NCI-H1105 treated with DMSO at 0.1 percent for 48 hours (cell line): Measurements from ENCODE around the gene ADAMTS18.

ENCODE experiments used
- DNase-seq: peaks from one replicate; lab custom pipeline; 2025; lab: John Stamatoyannopoulos, UW

Gene ADAMTS18

DNA sequence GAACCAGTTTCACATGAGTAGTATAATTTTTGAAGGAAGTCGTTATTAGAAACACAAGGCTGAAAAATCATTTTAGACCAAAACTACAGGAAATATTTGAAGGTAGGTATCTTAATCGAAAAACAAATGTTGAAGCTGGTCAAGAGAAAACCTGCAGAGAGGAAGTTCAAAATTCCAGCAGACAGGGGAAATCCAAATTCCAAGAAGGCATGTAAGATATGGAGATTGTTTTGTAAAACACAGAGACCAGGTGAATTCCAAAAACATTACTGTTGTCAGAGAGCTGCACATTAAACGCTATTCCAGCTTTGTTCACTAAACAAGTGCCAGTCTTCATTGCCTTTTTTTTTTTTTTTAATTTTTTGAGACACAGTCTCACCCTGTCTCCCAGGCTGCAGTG, 38.4 kb downstream of the ADAMTS18 start:
- no peak for DNase-seq

DNA sequence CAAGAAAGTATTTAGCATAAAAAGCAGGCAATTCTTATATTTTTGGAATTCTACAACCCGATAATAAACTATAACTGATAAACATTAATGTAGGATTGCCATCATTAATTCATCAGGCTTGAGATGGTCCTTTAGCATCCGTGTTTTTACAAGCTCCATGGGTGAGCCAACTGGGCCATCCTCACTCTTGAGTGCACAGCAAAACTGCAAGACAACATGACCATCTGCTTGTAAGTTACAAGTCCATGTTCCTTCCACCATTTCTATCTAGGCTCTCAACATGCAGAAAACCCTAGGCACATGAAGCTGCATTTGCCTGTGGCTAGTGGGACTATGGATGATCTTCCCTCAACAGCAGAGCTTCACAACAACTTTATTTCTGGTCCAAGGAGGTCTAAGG, 40.1 kb downstream of the ADAMTS18 start:
- no peak for DNase-seq

DNA sequence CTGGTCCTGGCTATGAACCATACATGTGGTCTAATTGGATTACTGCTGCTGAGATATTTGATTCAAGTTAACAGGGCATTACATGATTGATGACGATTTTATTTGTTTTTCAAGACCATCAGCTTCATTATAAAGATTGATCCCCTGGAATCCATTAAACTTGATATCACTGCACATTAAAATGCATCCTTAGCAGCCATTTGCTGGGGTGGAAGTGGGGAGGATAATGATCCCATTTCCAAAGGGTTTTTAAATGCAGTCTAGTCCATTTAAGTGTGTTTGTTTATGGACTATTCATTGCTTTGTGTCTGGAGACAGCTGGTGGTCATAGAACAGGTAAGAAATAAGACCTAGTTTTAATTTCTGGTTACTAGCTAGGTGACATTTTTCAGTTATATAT, 40.9 kb downstream of the ADAMTS18 start:
- no peak for DNase-seq

DNA sequence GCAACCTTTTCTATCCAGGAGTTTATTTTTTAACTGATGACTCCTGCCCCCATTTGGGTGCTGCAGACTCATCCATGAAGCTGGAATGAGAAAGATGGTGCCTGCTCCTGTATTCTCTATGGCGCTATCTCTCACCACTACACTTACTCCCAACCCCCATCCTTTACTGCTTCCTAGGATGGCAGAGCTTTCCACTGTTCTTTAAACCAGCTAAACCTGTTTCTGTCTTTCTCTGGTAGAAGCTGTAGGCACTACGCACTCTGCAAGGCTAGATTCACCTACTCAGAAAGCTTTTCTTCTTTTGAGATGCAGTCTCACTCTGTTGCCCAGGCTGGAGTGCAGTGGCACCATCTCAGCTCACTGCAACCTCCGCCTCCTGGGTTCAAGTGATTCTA, 47.0 kb downstream of the ADAMTS18 start:
- no peak for DNase-seq

DNA sequence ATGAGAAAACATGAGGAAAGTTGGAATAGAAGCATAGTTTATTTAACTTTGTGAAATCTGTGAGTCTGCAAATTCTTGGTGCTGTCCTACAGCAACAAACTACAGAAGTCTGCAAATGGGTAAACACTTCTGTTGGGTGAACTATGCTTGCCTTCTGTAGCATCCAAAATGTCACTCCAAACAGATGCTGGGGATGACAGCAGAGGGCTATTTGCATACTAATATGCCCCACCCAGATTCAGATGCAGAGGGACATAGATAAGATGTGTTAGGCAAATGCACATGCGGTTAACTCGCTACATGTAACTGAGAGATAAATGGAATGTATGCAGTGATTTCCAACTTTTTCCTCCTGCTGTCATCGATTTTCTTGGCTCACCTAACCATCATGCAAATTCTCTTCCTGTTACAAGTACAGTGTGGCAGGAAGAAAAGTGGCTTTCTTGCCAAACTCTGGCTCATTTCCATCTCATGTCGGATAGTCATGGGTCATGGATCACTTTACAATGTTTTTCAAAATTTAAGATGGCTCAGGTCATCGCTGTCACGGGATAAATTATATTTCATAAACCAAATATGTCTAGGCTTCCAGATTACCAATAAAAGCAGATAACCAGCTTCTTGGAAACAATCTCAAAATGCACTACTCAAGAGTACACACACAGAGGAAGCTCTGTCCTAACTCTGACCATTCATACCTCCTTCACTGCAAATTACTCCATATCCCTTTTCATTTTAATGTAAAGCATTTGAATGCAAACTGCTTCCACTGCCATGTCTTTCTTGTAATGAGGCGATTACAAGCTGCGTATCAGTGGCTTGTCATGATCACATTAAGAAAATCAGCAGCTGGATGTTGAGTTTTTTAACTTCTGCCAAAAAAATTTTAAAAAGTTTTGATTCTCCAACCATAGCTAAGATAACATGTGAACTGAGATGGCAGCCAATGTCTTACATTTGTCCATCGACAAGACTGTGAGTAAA, 47.7 kb downstream of the ADAMTS18 start:
- no peak for DNase-seq

DNA sequence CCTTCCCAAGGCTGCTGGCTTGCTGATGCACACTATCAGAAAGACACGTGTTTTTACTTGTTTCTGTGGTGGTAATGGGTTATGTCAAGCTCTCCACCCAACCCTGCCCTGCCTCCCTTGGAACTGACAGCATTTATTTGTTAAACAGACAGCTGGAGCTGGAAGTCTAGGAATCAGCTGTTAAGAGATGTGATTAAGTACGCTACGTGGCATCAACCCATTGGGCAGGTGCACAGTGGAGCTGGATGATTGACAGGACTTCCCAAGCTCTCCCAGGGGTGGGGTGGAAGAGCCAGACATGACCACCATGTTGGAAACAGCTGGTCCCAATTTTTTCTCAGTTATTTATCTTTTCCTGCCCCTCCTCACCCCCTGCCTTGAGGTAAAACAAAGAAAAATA, 49.4 kb downstream of the ADAMTS18 start:
- no peak for DNase-seq

DNA sequence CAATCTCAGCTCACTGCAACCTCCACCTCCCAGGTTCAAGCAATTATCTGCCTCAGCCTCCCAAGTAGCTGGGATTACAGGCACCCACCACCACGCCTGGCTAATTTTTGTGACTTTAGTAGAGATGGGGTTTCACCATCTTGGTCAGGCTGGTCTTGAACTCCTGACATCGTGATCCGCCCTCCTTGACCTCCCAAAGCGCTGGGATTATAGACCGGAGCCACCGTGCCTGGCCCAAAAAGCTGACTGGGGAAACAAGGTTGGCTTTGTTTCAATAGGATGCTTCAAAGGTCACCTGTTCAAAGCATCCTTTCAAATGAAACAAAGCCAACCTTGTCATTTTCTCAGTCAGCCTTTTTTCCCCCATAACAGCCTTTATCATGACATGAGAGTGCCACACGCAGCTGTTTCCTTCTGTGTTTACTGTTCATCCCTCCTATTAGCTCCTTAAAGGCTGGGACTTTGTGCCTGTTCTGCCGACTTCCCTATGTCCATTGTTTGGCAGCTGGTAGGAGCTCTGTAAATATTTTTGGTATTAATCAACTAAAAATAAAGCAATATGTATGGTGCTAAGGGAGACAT, 51.1 kb downstream of the ADAMTS18 start:
- DNase-seq, result no peak

DNA sequence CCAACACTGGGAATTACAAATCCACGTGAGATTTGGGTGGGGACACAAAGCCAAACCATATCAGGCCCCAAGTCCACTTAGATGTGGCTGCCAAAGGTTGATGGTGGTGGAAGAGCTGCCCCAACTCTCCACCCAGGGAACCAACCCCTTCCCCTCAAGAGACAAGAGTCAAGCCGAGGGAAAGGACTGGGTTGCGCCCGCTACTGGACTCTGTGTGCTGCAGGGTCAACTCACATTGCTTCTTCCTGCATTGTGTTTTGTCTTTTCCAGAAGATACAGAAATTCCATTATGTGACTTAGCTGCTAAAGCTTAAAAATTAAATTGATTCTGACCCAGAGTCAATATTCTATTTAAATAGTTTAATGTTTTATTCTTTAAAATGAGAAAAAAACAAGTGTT, 58.5 kb downstream of the ADAMTS18 start:
- DNase-seq, result no peak

DNA sequence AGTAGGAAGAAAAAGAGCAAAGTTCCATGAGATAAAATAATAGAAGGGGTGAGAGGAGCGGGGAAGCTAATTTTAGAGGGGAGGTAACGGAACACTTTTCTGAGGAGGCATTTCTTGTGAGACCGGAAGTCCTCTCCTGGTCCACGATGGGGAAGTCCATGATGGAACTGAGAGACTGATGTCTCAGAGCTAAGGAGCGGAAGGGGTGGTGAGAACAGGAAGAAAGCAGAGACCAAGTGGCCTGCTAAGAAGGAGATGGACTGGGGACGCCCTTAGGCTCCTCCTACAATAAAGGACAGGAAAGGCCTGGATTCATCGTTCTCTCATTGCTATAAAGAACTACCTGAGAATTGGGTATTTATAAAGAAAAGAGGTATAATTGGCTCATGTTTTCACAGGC, 59.4 kb downstream of the ADAMTS18 start:
- DNase-seq, result no peak

DNA sequence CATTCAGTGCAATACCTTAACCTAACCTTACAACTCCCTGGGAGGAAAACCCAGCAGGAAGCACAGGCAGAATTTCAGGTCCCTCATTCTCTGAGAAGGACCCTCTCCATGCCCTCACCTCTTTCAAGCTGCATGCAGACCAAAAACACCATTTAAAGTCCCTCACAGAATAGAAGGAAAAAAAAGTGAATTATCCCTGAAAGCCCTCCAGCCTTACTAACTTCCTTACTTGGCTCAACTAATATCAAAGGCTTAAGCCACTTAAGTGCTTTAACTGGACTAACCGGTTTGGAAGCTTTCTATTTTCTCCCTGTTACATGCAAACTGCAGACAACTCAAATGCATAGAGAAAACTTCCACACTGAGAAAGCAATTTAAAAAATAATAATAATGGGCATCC, 60.5 kb downstream of the ADAMTS18 start:
- peak; percentile 64 for DNase-seq

DNA sequence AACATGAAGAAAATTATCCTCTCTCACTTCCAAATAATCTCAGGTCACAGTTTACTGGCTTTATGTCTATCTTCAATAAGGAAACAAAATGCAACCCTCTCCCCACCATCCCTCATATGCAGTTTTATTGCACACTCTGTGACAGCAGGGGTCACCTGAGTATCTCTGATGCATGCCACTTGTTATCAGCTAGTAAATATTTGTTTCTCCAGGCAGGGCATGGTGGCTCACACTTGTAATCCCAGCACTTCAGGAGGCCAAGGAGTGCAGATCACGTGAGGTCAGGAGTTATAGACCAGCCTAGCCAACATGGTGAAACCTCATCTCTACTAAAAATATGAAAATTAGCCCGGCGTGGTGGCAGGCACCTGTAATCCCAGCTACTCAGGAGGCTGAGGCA, 61.1 kb downstream of the ADAMTS18 start:
- no peak for DNase-seq

DNA sequence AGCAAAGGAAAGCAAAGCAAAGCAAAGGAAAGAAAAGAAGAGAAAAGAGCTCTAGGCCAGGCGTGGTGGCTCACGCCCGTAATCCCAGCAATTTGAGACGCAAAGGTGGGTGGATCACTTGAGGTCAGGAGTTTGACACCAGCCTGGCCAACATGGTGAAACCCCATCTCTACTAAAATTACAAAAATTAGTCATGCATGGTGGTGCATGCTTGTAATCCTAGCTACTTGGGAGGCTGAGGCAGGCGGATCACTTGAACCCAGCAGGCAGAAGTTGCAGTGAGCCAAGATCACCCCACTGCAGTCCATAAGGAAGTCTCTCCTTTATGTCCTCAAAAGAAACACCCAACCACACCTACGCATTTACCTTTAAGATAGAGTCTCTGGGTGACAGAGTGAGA, 70.1 kb downstream of the ADAMTS18 start:
- DNase-seq, result no peak

DNA sequence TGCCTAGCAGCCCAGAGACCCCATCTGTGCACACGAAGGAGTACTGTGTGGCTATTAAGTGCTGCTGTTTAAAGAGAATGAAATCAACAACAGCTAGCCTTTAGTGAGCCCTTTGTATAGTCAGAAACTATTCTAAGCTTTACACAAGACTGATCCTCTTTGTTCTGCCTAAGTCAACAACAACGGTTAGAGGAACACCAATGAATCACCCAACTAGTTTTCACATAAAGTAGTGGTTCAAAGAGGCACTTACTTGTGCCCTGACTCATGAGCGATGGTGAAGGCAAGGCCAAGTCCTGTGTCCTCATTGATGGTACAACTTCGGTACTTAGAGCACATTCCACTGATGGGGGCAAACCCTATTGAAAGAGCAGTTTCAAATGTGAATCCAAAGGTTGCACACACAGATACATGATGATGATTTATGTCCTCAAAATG, 75.8 kb downstream of the ADAMTS18 start:
- no peak for DNase-seq

DNA sequence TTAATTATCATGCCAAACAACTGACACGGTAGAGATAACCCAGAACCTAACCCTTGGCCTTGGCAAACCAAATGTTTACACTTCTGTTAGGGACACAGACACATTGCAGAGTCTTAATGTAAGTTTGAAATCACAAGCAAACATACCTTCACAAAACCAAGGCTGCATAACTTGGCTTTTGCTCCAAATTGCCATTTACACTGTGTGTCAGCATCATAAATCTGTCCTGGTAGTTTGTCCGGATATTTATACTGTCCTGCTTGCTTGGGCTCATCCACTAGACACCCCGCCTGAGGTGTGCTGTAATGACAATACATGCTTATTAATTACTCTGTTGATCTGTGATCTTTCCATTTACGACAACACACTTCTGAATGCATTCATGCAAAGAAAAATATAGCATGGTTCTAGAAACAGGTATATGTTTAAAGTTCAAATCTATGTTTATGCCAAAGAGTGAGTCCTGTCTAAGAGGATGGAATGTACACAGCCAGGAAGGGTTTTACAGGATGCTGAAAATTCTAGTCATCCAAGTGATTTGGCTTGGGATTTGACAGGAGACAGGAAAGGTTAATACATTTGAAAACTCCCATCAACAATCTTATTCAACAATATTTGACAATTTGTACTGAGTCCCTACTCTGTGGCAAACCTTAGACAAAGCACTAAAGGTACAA, 81.1 kb downstream of the ADAMTS18 start:
- no peak for DNase-seq

DNA sequence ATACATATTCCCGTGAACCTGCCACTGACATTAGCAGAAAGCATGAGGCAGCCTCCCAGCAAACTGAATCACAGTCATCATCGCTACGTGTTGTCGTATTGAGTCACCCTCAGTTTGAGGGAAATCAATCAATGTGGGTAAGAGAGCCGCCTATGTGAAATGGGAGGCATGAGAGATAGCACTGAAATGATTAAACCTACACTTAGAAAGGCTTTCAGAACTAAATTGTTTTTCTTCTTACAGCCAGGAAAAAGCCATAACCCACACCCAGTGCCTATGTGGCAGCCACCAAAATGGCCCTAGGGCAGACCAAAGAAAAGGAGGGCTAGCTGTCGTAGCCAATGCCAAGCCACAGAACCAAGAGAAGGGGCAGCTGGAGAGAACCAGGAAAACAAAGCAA, 90.5 kb downstream of the ADAMTS18 start:
- DNase-seq, result no peak

DNA sequence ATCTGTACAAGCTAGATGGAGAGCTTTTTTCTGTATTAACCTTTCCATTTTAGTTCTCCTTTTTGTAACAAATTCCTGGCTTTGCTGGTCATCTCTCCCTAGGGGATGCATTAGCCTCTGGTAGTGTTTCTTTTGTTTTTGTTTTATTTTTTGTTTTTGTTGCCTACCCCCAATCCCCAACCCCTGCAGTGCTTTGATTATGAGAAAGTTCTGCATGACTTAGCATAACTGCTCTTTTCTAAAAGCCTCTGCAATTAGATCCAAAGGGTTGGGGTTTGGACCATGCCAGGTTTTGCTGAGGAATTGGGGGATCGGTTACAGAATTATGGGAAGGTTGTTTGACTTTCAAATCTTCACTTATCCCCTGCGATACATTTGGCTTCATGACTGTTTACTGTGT, 98.2 kb downstream of the ADAMTS18 start:
- DNase-seq, result no peak

DNA sequence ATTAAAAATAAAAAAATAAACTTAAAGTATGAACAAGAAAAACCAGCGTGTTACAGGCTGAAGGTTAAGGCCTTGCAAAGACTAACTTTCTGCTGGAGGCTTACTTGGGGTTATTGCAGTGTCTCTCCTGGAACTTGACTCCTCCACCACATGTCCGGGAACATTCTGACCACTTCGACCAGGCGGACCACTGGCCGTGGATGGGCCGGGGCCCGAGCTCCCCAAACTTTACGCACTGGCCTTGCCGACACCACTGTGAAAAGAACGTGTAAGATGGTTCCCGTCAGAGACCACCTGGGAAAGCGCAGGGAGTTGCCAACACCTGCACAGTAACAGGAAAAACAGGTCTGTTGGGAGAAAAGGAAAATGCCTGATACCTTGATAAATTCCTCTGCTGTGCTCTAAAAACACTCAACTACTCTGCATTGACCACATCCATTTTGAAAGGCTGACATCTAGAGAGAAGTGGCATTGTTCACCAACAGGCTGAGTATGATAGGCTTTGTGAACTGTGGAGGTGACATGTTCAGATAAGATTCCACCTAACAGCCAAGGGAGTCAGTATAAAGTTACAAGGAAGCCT, 99.1 kb downstream of the ADAMTS18 start:
- DNase-seq, result no peak

DNA sequence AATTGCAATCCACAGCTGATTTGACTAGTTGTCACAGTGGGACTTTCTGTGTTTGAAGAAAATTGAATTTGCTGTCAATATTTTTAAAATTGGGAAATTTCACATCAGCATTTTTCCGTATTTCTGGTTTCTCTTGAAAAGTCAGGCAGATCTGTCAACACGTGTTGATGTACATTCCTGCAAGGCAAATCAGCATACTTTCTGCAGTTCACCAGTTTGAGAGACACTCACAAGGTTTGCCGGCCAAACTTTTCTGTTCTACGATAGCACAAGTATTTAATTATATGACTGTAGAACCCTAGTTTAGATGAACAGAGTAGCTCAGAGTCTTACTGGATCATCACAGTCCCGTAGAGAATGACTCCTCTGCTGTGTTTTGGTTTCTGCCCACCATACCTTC, 102.0 kb downstream of the ADAMTS18 start:
- DNase-seq, result no peak

DNA sequence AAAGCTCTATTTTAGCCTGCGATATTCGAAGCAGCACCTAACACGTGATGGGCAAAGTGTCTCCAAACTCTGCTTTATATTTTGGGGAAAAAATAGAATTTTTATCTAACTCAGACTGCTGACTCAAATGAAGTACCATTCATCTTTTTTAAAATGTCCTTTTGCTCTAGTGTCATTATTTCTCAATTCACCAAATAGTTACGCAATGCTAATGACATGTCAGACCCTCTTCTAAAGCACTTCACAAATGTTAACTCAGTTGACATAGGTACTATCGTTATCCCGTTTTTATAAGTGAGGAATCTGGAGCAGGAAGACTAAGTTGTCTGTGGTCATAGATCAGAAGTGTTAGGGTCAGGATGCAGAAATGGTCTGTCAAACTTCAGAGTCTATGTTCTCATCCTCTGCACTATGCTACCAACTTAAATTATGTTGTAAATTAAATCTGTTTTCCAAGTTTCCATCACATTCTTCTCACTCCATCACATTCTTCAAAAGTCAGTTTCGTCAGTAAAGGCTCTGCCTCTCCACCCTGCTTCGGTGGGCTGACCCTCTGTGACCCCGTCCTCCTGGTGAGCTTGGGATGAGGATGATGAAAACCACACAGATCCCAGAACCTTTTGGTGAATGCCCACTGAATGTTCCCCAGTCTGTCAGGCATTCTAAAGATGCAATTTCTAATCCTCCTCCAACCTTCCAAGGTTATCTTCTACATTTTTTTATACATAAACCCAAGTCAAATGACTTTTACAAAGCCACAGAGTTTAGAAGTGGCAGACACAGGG, 102.8 kb downstream of the ADAMTS18 start:
- no peak for DNase-seq

DNA sequence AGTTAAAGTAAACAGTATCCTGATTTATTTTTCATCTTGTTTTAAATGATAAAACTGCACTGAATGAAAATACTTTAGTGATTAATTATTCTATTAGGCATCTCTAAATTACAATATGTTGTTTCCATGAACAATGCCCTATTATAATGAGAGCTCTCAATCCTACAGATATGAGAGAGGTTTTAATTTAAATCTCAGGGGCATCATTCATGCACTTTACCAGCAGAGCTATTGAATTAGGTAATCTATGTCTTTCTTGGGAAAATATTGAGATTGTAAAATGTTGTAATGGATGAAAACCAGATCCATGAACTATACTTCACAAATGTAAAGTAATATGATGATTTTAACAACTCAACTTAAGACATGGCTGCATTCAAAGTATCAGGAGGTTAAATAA, 103.8 kb downstream of the ADAMTS18 start:
- no peak for DNase-seq

DNA sequence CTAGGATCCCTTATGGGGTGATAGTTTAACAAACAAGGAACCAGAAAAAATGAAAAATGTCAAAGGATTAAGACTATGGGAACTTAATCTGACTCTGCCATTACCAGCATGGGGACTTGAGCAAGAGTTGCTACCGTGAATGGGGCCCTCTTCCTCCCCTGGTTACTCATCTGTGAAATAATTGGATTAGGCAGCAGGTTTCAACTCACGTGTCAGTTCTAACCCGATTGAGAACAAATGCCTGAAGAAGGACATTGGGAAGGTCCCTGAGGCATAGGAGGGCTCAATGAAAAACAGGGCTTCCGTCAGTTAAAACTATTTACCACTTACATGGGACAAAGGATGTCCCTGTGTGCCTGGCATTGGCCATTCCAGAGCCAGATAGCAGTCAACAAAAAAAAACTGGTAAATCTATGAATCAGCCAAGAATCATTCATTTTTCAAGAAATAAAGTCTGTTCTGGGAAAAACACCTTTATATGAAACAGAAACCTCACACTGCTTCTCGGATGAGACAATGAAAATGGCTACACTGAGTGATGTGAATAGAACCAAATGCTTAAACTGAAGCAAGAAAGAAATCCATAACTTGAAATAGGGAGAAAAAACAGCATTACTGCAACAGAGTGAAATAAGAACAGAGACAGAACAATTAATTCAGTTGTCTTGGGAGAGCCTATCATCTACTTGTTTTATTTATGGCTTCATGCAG, 104.3 kb downstream of the ADAMTS18 start:
- DNase-seq, result no peak
